T47D (cell line): ENCODE measurements around the gene ABCB10.
"Not testable (repeated sequence)": the region's sequence is repeated elsewhere in the genome, so short reads cannot be mapped to it uniquely, and the experiment has no call there.

Experiments
- DNase-seq, 2 experiments: peaks; one replicate each; pipeline versions ENCODE4 v3.0.0 to v3.0.0-alpha.2; 2011 to 2012; ENCODE audit warnings: low read depth in 1 of 2, low spot score in 1 of 2
- JUND ChIP-seq: IDR thresholded peaks from 2 replicates; pipeline ENCODE4 v1.6.1; 2012; ENCODE audit warnings: low read depth
- in situ Hi-C: cut with HindIII; loops from 2 replicates; pipeline ENCODE4 v1.10.0; 2016; ENCODE audit warnings: low sequenced_read_pairs, low pct_unique_long_range_greater_than_20kb

ABCB10 gene

DNA sequence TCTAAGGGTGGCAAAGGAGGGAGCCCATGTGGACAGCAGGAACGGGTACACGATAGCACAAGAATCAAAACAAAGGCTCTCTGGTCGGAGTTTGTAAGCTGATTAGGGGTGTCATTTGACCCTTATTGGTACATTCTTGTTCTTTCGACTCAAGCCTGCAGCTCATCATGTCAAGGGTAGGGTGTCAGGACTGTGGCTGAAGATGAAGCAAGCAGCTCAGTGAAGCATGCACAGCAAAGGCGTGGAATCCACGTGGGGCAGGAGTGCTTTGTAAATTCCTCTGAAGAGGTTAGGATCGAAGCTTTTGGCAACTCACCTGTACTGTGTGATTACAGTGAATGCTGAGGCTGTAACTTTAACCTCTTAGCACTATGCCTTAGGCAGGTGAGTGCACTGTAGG lies 4.7 kb upstream of the ABCB10 start:
- in situ Hi-C loops, result no loop called here
- no peak for TF ChIP-seq JUND
- DNase-seq, result no peak

DNA sequence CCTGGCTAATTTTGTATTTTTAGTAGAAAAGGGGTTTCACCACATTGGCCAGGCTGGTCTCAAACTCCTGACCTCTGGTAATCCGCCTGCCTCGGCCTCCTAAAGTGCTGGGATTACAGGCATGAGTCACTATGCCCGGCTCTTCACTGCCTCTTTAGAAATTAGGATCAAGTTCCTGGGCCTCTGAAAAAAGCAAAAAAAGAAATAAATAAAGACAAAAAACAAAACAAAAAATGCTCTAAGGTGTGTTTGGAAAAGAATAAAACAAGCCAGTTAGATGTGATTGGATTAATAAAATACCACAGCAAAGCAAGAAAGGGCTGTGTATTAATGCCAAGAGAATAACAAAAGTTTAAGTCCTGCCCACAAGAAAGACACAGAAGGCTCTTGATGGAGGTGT lies 4.2 kb upstream of the ABCB10 start:
- no peak for TF ChIP-seq JUND
- no peak for DNase-seq
- in situ Hi-C loops, result no loop called here

DNA sequence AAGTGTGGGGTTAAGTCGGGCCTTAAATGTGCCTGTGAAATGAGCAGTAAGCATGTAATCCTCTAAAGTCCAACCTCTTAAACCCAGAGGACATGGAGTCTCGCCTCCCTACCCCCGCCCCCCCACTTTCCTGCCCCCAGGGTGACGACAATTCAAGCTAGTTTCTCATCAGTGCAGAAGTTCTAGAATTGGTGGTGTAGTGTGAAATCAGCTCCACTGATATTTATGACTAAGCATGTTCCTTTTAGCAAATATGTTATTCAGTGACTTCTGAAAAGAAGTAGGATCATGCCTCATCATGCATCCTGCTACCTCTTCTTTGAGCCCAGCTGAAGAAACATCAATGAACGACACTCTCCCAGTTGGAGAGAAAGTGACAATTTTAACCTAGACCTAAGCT lies 2.6 kb upstream of the ABCB10 start:
- in situ Hi-C loops, result no loop called here
- TF ChIP-seq JUND, result no peak
- no peak for DNase-seq

DNA sequence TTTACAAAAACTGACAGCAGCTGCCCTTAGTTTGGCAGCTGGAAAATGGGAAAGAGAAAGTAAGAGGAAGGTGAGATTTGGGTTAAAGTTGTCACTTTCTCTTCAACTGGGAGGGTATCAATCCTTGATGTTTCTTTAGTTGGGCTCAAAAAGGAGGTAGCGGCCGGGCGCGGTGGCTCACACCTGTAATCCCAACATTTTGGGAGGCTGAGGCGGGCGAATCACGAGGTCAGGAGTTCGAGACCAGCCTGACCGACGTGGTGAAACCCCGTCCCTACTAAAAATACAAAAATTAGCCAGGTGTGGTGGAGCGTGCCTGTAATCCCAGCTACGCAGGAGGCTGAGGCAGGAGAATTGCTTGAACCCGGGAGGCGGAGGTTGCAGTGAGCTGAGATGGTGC lies 1.6 kb upstream of the ABCB10 start:
- DNase-seq, in situ Hi-C loops: not testable (repeated sequence)

DNA sequence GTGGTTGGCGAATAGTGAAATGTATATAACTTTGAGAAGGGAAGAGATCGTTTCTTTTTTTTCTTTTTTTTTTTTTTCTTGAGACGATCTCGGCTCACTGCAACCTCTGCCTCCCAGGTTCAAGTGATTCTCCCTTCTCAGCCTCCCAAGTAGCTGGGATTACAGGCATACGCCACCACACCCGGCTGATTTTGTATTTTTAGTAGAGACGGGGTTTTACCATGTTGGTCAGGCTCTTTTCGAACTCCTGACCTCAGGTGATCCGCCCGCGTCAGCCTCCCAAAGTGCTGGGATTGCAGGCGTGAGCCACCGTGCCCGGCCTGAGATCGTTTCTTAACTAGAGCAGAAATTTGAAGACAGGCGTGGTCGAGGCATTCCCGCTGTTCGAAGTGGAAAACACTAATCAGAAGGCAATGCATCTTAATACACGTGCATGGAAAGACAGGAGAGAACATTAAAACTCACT lies 862 bp upstream of the ABCB10 start:
- in situ Hi-C loops, result not testable (repeated sequence)

GRCh38 chr1:229557913-229558414 lies 543 bp downstream of the ABCB10 start:
- in situ Hi-C loops, result no loop called here
- peak; percentile 45 to 67 for DNase-seq
- TF ChIP-seq JUND, result no peak

More for the DNA sequence above, 862 bp upstream of the ABCB10 start:
- DNase-seq, result not testable (repeated sequence)

DNA sequence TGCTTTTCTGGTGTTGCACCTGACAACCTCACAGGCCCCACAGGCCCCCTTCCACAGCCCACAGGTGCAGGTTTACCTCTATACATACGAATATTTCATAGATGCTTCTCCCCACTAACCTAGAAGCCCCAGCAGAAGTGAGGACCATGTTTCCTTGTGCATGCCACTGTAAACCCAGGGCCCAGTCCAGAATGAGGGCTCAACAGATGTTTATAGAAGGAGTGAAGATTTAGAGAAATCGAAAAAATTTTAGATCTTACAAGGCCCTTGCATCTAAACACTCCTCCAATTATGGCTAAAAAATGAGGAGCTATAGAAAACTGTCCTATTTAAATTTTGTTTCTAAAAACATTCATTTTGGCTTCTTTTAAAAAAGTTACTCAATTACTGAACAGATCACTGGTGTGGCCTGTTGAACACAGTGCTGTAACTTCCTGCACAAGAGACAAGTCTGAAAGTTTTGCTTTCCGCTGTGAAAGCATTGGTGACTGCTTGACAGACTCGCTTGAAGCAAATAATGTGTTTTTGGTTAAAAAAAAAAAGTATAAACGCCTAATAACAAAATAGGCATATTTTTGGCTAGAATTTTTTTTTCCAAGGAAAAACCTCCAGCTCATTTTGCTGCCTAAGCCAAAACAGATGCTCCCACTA lies 1.2 kb downstream of the ABCB10 start:
- in situ Hi-C loops, result no loop called here
- DNase-seq, result no peak
- no peak for TF ChIP-seq JUND

DNA sequence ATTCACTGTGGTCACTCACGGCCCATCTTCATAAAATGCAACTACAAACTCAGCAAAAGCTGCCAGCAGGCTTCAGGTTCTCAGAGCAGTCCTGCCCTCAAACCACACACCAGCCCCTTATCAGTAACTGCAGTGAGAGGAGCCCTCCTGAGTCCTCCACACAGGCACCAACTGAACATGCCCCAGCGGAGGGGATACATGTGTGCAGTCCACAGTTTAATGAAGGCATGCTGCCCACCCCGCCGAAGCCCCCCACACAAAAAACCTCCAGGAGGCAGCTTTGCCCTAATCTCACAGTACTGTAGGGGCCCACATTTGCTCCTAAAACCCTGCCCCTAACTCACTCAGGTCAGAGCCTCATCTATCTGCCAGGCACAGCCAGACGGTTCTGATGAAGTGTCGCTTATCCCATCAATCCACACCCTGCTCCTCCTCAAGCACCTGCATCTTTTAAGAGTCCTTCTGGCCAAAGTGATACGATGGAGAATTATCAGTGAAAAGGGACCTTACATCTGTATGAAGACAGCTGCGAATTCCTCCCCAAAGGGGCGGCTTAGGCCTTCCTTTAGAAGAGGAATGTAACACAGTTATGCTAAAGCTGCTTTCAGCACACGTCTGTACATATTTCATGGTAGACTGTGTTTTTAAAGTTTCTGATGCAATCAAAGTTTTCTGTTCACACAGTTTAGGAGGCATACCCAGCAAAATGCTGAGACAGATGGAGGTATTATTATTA lies 3.5 kb downstream of the ABCB10 start:
- in situ Hi-C loops, result no loop called here
- no peak for TF ChIP-seq JUND
- DNase-seq, result no peak

DNA sequence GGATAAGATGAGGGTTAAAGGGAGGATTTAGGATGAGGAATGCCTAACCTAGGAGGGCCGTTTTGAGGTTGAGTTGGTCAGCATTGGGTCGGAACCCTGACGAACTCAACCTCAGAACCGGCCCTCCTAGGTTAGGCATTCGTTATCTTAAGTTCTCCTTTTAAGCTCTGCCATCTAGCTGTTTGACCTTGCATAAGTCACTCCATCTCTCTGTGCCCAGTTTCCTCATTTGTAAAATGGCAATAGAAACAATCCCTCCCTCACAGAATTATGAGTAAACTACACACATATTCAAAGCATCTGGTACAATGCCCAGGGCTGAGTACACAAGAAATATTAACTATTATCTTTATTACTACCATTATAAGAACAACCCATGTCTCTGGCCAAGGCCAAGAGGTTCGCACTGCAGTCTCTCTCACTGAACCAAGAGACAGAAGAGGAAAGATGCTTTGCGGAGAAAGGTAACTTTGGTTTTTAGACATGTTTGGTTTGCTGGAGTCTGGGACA lies 4.8 kb downstream of the ABCB10 start:
- in situ Hi-C loops, result no loop called here
- no peak for TF ChIP-seq JUND
- no peak for DNase-seq

DNA sequence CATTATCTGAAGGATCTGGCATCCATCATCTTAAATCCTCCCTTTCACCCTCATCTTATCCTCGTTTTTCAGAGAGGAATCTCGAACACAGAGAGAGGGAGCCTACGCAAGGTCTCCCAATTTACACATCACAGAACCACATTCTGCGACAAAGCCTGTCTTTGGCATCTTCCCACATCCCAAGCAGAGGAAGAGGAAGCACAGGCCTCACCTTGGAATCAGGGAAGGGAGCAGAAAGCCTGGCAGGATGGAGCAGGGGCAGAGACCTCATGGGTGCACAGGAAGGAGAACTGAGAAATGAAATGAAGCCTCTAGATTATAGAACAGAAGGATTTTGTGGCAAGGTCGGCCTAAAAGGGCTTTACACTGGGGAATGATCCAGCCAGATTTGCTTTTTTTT lies 5.8 kb downstream of the ABCB10 start:
- no peak for DNase-seq
- in situ Hi-C loops, result no loop called here
- no peak for TF ChIP-seq JUND

DNA sequence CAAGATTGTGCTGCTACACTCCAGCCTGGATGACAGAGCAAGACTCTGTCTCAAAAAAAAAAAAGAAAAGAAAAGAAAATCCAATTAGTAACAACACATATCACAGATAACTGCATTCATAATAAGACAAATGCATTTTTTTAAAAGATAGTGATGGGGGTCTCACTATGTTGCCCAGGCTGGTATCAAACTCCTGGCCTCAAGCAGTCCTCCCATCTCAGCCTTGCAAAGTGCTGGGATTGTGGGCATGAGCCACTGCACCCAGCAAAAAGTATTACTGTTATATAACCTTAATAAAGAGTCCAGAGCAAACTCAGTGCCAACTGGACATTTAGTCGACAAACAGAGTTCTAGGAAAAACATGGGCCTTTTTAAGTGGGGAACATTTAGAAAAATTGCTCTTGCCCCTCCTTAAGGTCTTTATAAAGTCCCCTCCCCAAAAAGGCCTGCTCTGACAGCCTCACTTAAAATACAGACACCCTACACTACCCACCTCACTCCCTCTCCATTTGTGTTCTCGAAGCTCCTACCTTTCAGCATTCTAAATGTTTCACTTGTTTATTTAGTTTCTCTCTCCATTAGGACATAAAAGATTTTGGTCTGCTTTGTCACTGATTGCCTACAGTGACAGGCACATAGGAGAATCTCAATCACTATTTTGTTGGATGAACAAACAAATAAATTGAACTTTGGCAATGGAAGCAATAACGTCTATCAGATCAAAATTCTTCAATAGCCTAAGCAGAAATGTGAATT lies 7.5 kb downstream of the ABCB10 start:
- in situ Hi-C loops, result no loop called here
- no peak for DNase-seq
- no peak for TF ChIP-seq JUND

GRCh38 chr1:229547542-229547941 lies 11.0 kb downstream of the ABCB10 start:
- DNase-seq, result no peak
- TF ChIP-seq JUND, result no peak
- in situ Hi-C loops, result no loop called here

DNA sequence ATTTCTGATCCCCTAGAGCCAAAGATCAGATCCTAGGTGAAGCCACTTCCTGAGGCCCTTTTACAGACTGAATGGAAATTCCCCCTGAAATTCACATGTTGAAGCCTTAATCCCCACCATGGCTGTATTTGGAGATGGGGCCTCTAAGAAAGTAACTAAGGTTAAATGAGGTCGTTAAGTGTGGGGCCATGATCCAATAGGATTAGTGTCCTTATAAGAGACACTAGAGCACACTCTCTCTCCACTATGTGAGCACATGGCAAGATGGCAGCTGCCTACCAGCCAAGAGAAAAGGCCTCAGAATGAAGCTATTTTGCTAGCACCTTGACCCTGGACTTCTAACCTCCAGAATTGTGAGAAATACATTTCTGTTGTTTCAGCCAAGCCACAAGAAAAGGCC lies 13.9 kb downstream of the ABCB10 start:
- DNase-seq, result no peak
- no peak for TF ChIP-seq JUND
- in situ Hi-C loops, result no loop called here
